NCI-H82 treated with DMSO at 0.1 percent for 48 hours (cell line): Measurements from ENCODE around the gene UBE2N.
"Not testable (repeated sequence)": the region's sequence is repeated elsewhere in the genome, so short reads cannot be mapped to it uniquely, and the experiment has no call there.

Experiments
- DNase-seq: peaks from one replicate; lab custom pipeline; 2025; ENCODE audit not compliant: unreplicated experiment; lab: John Stamatoyannopoulos, UW

Gene UBE2N

DNA sequence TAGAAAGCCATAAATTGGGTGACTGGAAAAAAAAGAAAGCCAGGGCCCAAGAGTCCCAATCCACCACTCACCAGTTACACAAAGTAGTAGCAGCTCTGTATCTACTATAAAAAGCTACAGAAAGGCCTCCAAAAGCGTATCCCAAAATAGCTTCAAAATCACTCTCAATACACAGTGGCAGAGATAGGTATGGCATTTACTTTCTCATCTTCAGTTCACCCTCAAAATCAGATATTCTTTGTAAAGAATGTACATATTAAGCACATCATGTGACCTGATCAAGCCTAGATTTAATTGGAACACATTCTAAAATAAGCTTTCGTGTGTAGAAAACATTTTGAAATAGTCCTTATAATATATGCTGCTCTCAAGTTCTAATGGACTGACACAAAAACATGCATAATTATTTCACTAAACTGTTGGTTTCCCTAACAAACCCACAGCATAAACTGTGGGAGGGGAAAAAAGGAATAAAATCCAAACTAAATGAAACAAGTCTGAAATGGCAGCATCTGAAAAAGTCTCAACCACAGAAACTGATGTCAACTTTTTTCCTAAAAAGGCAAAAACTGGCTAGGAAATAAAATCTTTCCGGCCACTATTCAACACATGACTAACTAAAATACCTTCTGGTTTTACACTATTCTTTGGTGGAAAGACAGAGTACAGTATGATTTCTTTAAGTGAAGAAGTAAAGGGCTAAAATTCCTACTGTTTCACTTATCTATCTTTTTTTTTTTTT is 25.9 kb downstream of the UBE2N start:
- DNase-seq, result no peak

- DNase-seq, result no peak
Observed at GRCh38 chr12:93413064-93413463, 28.7 kb downstream of the UBE2N start.

DNA sequence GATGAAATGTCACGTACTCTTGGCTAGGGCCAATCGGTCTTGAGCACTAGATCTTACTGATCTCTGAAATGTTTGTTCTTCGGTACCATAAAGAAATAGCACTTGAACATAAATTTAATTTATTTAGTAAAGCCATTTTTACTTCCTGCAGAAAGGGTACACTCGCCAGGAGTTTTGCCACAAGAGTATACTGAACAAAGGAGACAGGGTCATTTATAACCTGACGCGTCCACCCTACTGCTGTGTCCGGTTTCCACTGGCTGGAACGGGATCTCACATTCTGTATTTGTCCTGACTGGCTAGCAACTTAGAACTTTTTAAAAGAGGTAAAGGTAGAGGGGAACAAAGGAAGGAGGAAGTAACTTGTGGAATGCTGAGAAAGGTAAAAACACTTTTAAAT is 29.4 kb downstream of the UBE2N start:
- DNase-seq, result not testable (repeated sequence)

DNA sequence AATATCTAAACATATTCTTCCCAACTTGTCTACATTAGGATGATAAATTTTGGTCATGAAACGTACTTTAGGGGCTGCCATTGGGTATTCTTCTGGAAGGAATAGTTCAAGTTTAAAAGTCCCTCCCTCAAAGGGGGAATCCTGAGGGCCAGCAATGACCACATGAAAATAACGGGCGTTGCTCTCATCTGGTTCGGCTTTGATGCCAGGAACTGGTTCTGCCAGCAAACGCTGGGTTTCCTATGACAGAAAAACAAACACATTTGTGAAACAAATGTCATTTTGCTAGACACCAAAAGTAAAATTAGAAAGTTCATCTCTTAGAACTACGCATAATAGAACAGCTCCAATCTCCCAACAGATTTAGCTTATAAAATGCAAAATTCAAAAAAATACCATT is 30.7 kb downstream of the UBE2N start:
- not testable (repeated sequence) for DNase-seq

DNA sequence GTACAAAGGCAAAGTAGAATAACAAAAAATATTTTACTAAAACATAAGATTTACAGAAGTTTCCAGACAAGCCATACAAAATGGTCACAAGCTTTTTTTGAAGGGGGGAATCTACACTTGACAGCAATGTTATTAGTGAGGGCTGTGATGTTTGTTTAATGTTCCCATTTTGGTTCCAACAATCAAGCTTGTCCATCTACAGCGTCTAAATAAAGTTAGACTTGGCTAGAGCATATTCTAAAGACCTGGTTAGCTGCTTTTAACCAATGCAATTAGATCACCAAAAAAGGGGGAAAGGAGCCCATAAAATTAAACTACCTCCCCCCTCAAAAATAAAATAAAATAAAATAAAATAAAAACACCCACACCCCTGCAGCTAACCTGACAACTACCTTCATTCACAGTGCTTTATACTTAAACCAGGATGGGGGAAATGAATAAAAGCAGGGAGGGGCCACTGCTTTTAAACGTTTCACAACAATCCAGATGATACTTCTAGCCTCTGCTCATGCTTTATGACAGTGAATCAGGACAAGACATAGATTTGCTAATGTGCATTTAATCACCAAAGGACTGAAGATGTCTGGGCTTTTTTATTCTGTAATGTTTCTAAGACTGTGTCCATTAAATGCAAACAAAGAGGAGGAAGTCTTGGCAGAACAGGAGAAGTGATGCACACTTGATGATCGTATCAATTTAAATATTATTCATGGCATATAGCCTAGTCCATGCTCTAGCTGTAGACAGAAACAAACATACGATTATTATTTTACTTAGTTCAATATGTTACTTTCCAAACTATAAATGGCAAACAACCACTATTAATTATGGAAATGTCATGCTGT is 32.2 kb downstream of the UBE2N start:
- not testable (repeated sequence) for DNase-seq

- no peak for DNase-seq
Observed at GRCh38 chr12:93408813-93409212, 32.9 kb downstream of the UBE2N start.

- DNase-seq, result no peak
Observed at GRCh38 chr12:93407963-93408283, 33.8 kb downstream of the UBE2N start.

GRCh38 chr12:93407054-93407962 is 34.4 kb downstream of the UBE2N start:
- DNase-seq, result no peak

GRCh38 chr12:93404961-93405849 is 36.5 kb downstream of the UBE2N start:
- peak; percentile 25 for DNase-seq

- DNase-seq, result no peak
Observed at GRCh38 chr12:93403988-93404803, 37.6 kb downstream of the UBE2N start.

DNA sequence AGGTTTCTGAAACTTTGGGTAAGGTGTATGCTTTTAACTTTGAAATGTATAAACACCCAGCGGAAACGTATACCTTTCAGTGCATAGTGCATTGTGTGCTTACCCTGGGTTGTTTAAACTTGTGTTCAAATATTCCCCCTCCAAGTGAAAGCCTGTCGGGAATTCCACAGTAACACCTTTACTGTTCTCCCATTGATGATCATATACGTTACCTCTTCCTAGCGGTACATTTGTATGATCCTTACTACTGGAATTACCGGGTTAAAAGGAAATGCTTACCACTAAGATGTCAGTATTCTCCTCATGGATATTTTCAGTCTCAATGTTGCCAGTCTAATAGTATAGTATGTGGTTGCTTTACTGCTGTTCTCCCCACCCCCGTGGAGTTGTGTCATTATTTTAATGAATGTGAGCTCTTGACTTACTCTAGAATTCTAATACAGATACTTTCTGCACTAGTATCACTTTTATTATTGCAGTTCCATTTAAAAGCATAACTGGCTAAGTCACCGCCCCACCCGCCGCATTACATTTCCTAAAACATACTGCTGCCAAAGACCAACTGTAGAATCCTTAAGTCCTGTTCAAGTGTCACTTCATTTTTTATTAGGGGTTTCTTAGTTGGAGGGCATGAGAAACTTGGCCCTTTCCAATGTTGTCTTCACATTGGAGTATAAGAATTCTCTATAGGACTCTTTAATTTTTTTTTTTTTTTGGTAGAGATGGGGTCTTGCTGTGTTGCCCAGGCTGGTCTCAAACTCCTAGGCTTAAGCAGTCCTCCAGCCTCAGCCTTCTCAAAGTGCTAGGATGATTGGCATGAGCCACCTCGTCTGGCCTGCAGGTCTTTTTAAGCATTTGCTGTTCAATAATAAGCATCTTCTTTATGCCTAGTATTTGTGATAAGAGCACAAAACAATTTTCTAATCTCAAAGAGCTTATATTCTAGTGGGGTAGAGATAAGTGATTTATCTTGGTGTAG is 39.1 kb downstream of the UBE2N start:
- DNase-seq, result no peak

GRCh38 chr12:93399183-93399863 is 42.4 kb downstream of the UBE2N start:
- DNase-seq, result not testable (repeated sequence)

GRCh38 chr12:93397412-93397811 is 44.3 kb downstream of the UBE2N start:
- no peak for DNase-seq

- no peak for DNase-seq
Observed at GRCh38 chr12:93393425-93393824, 48.3 kb downstream of the UBE2N start.

- no peak for DNase-seq
Observed at GRCh38 chr12:93390549-93391297, 51.0 kb downstream of the UBE2N start.

DNA sequence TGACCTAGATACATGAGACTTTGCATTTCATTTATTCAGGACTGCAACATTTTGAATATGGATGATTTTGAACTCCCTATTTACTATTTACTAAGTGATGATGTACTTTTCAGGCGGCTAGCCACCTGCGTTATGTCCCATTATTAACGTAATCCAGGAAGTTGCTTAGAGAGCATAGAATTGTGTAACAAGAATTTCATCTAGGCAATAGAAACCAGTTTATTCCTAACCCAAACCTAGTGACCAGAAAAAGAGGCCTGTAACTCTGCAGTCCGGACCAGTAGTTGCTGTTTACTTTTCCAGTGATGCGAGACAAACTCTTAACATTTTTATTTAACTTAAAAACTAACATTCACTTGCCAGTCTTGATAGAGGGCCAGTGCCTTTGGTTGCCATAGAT is 51.7 kb downstream of the UBE2N start:
- no peak for DNase-seq

DNA sequence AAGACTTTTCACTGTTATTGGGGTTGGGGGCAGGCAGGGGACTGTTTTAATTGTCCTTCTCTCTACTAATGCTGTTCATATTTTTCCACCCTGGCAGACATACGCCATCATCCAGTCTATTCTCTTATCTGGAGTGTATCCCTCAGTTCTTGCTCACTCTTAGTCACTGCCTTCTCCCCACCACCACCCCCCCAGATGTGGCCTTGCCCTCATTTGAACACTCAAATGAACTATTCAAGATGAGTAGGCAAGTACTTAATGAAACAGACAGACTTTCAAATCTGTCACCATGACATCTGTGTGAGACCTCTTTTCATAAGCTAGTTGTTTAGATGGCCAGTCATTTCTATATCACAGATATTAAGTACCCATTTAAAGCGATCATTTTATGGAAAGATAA is 54.0 kb downstream of the UBE2N start:
- no peak for DNase-seq
